Melanocyte of skin (primary cell): Measurements from ENCODE around the gene TAF6L. TPM values are rescaled to one million over a fixed set of nuclear protein-coding genes. Genes with fewer than 3 reads are reported as not detected.

Experiments used
- small RNA-seq, 2 donors: library from RNA; depleted of rRNA; stranded (forward); fragments of <200 nt; gene quantifications; one replicate each; pipeline ENCODE3, GENCODE V24; 2012
- total RNA-seq, 2 donors: library from RNA; depleted of rRNA; stranded (reverse); fragments of >200 nt; gene quantifications; 2 replicates each; pipeline ENCODE4 v1.2.3, GENCODE V29; 2012

Gene TAF6L
- 10 to 100 TPM; 28.0 to 31.0 TPM for total RNA-seq

GRCh38 chr11:62771144-62772021 lies at the start of gene TAF6L:
TSS of gene TAF6L (plus strand) at chr11:62771396. CDS start at chr11:62775784, 4,388 bp downstream.

GRCh38 chr11:62727165-62727871 lies 43.9 kb upstream of the TAF6L start, which contains the start of gene HNRNPUL2:
TSS of gene HNRNPUL2 (minus strand) at chr11:62727457. CDS start at chr11:62727156, 301 bp downstream.

GRCh38 chr11:62728171-62728988 lies 42.8 kb upstream of the TAF6L start, which contains the start of gene TTC9C:
TSS of gene TTC9C (plus strand) at chr11:62728486. CDS start at chr11:62728849, 363 bp downstream.

GRCh38 chr11:62753736-62754603 lies 17.2 kb upstream of the TAF6L start, which contains the start of gene ZBTB3:
TSS of gene ZBTB3 (minus strand) at chr11:62754160. CDS start at chr11:62753664, 496 bp downstream.

GRCh38 chr11:62787005-62787759 lies 16.0 kb downstream of the TAF6L start, which contains the start of gene TMEM179B:
TSS of gene TMEM179B (plus strand) at chr11:62787402. CDS start at chr11:62787432, 30 bp downstream.

GRCh38 chr11:62791501-62792201 lies 20.5 kb downstream of the TAF6L start, which contains the start of gene TMEM223:
TSS of gene TMEM223 (minus strand) at chr11:62792006. CDS start at chr11:62791994, 12 bp downstream.

GRCh38 chr11:62805076-62805892 lies 34.1 kb downstream of the TAF6L start, which contains the start of gene NXF1:
TSS of gene NXF1 (minus strand) at chr11:62805440. CDS start at chr11:62805356, 84 bp downstream.

GRCh38 chr11:62831520-62832335 lies 60.5 kb downstream of the TAF6L start, which contains the start of gene STX5:
TSS of gene STX5 (minus strand) at chr11:62832051. CDS start at chr11:62831243, 808 bp downstream.

GRCh38 chr11:62832336-62833234 lies 61.4 kb downstream of the TAF6L start, which contains the start of gene TEX54:
TSS of gene TEX54 (minus strand) at chr11:62832841.

Small RNAs within 50 kb of the gene (small RNA-seq; reads per million reads assigned to genes)
- gene MIR6514 (1.1 to 1.7 reads per million in 2 donors), gene RNU6-118P (0 reads per million in 2 donors)

Other genes with a start within 250 kb of the TAF6L start
- 100 to 1,000 TPM; 261 to 266 TPM for gene AHNAK, start 224.6 kb upstream of the TAF6L start, total RNA-seq
- gene EEF1G, start 197.5 kb upstream of the TAF6L start, total RNA-seq: 100 to 1,000 TPM; 357 to 708 TPM
- 1 to 10 TPM; 6.5 to 7.0 TPM for gene TUT1, start 179.9 kb upstream of the TAF6L start, total RNA-seq
- 100 to 1,000 TPM; 102 to 164 TPM for gene MTA2, start 169.5 kb upstream of the TAF6L start, total RNA-seq
- 10 to 100 TPM; 15.3 to 19.3 TPM for gene EML3, start 158.6 kb upstream of the TAF6L start, total RNA-seq
- gene ROM1, start 158.1 kb upstream of the TAF6L start, total RNA-seq: 1 to 10 TPM in 1 of 2 donors, under 1 TPM in 1; 1.00 to 1.0 TPM
- 10 to 100 TPM; 50.3 to 51.3 TPM for gene B3GAT3, start 149.4 kb upstream of the TAF6L start, total RNA-seq
- 100 to 1,000 TPM; 140 to 155 TPM for gene GANAB, start 124.8 kb upstream of the TAF6L start, total RNA-seq
- 10 to 100 TPM; 26.2 to 28.0 TPM for gene INTS5, start 118.1 kb upstream of the TAF6L start, total RNA-seq
- 10 to 100 TPM; 26.5 to 36.0 TPM for gene C11orf98, start 106.2 kb upstream of the TAF6L start, total RNA-seq
- 1 to 10 TPM; 6.7 to 7.6 TPM for gene CSKMT, start 106.1 kb upstream of the TAF6L start, total RNA-seq
- gene UQCC3, start 99.7 kb upstream of the TAF6L start, total RNA-seq: 1 to 10 TPM; 5.9 to 7.3 TPM
- gene LBHD1, start 99.1 kb upstream of the TAF6L start, total RNA-seq: 1 to 10 TPM; 4.3 to 5.5 TPM
- gene UBXN1, start 92.3 kb upstream of the TAF6L start, total RNA-seq: 10 to 100 TPM; 59.2 to 83.9 TPM
- gene LRRN4CL, start 81.9 kb upstream of the TAF6L start, total RNA-seq: 1 to 10 TPM; 1.0 to 1.3 TPM
- 10 to 100 TPM; 70.3 to 71.9 TPM for gene BSCL2, start 64.0 kb upstream of the TAF6L start, total RNA-seq
- not detected for gene GNG3, start 63.7 kb upstream of the TAF6L start, total RNA-seq
- 10 to 100 TPM in 1 of 2 donors, 1 to 10 TPM in 1; 5.7 to 10.3 TPM for gene HNRNPUL2, start 43.9 kb upstream of the TAF6L start, total RNA-seq
- 10 to 100 TPM; 27.2 to 33.6 TPM for gene TTC9C, start 42.9 kb upstream of the TAF6L start, total RNA-seq
- gene ZBTB3, start 17.2 kb upstream of the TAF6L start, total RNA-seq: 10 to 100 TPM in 1 of 2 donors, 1 to 10 TPM in 1; 6.3 to 14.5 TPM
- gene POLR2G, start 9.8 kb upstream of the TAF6L start, total RNA-seq: 10 to 100 TPM; 37.9 to 72.9 TPM
- 10 to 100 TPM; 50.3 to 60.6 TPM for gene TMEM179B, start 16.0 kb downstream of the TAF6L start, total RNA-seq
- gene TMEM223, start 20.6 kb downstream of the TAF6L start, total RNA-seq: 10 to 100 TPM; 14.5 to 23.0 TPM
- 10 to 100 TPM; 31.7 to 32.0 TPM for gene NXF1, start 34.0 kb downstream of the TAF6L start, total RNA-seq
- 10 to 100 TPM; 22.0 to 26.5 TPM for gene STX5, start 60.7 kb downstream of the TAF6L start, total RNA-seq
- gene TEX54, start 61.4 kb downstream of the TAF6L start, total RNA-seq: not detected
- 10 to 100 TPM; 33.7 to 87.9 TPM for gene WDR74, start 68.2 kb downstream of the TAF6L start, total RNA-seq
- 100 to 1,000 TPM; 486 to 693 TPM for gene SLC3A2, start 109.5 kb downstream of the TAF6L start, total RNA-seq
- 1 to 10 TPM in 1 of 2 donors, under 1 TPM in 1; under 0.01 to 1.3 TPM for gene CHRM1, start 150.0 kb downstream of the TAF6L start, total RNA-seq
- gene SLC22A6, start 213.6 kb downstream of the TAF6L start, total RNA-seq: not detected
- gene SLC22A8, start 244.4 kb downstream of the TAF6L start, total RNA-seq: not detected